Karpas-422 (cell line): Measurements from ENCODE around the gene PPP2R3B. TPM values are rescaled to one million over a fixed set of nuclear protein-coding genes. Genes with fewer than 3 reads are reported as not detected.
"Not testable (repeated sequence)": the region's sequence is repeated elsewhere in the genome, so short reads cannot be mapped to it uniquely, and the experiment has no call there.

Source experiments
- DNase-seq: peaks from one replicate; pipeline ENCODE4 v3.0.0-alpha.2; 2015
- H2AFZ ChIP-seq: fragments of 200-600 bp; sonication (generic); 2 replicates; pipeline ENCODE4 v1.6.1; 2014; ENCODE audit warnings: antibody characterized with exemption, low read length, mixed read lengths
- H3K27ac ChIP-seq: fragments of 200-600 bp; sonication (generic); 2 replicates; pipeline ENCODE4 v1.5.1; 2014; ENCODE audit warnings: mild to moderate bottlenecking, low read length, moderate library complexity
- H3K27me3 ChIP-seq: fragments of 200-600 bp; sonication (generic); 2 replicates; pipeline ENCODE4 v1.6.1; 2014; ENCODE audit warnings: low read length, mixed read lengths
- H3K36me3 ChIP-seq: fragments of 200-600 bp; sonication (generic); 2 replicates; pipeline ENCODE4 v1.6.1; 2014; ENCODE audit warnings: low read length, mixed read lengths; ENCODE audit not compliant: insufficient read depth
- H3K4me1 ChIP-seq: fragments of 200-600 bp; sonication (generic); 2 replicates; pipeline ENCODE4 v1.6.1; 2014; ENCODE audit warnings: mild to moderate bottlenecking, low read length, mixed read lengths
- H3K4me2 ChIP-seq: fragments of 200-600 bp; sonication (generic); 2 replicates; pipeline ENCODE4 v1.6.1; 2014; ENCODE audit warnings: low read length, low read depth, mild to moderate bottlenecking; ENCODE audit not compliant: poor library complexity, severe bottlenecking
- H3K4me3 ChIP-seq: fragments of 200-600 bp; sonication (generic); 2 replicates; pipeline ENCODE4 v1.5.1; 2014; ENCODE audit warnings: mild to moderate bottlenecking, antibody characterized with exemption, low read length, mixed read lengths
- H3K79me2 ChIP-seq: fragments of 200-600 bp; sonication (generic); 2 replicates; pipeline ENCODE4 v1.6.1; 2014; ENCODE audit warnings: mild to moderate bottlenecking, low read length, mixed read lengths
- H3K9ac ChIP-seq: fragments of 200-600 bp; sonication (generic); 2 replicates; pipeline ENCODE4 v1.6.0; 2014; ENCODE audit warnings: low read length
- H3K9me2 ChIP-seq: fragments of 200-600 bp; sonication (generic), shearing (Covaris generic); replicated peaks from 2 replicates; pipeline ENCODE4 v1.6.0; 2014; ENCODE audit warnings: mild to moderate bottlenecking, low read length, moderate library complexity; ENCODE audit not compliant: insufficient read depth
- H3K9me3 ChIP-seq: fragments of 300-700, 200-600 bp; sonication (generic); 2 replicates; pipeline ENCODE4 v1.6.1; 2014; ENCODE audit warnings: low read length, mixed read lengths
- H4K20me1 ChIP-seq: fragments of 200-600 bp; sonication (generic); 2 replicates; pipeline ENCODE4 v1.6.1; 2014; ENCODE audit warnings: mild to moderate bottlenecking, antibody characterized with exemption, low read length, low read depth; ENCODE audit not compliant: insufficient read depth
- total RNA-seq: library from RNA; depleted of rRNA; stranded (reverse); fragments of >200 nt; shearing (Covaris generic); gene quantifications from 2 replicates; pipeline ENCODE4 v1.2.3, GENCODE V29; 2014; ENCODE audit warnings: low replicate concordance

The PPP2R3B gene
- total RNA-seq, 1 experiment from 2014 or later: 23.2 TPM

- Histone ChIP-seq H3K4me3 (no peak overlapping the region), H3K9ac (no peak overlapping the region), H3K79me2 (peaks cover 6% of the 10 kb centered on the region), H3K27ac (no peak overlapping the region), H3K9me3 (no peaks in the 10 kb centered on the region), H3K27me3 (no peaks in the 10 kb centered on the region), H2AFZ (no peak overlapping the region), H3K4me1 (no peaks in the 10 kb centered on the region), H4K20me1 (no peaks in the 10 kb centered on the region), H3K9me2 (no peaks in the 10 kb centered on the region), H3K36me3 (peaks cover 21% of the 10 kb centered on the region), H3K4me2 (no peak overlapping the region)
- DNase-seq: no peak
Observed at GRCh38 chrX:310621-311155, 76.0 kb downstream of the PPP2R3B start.

- Histone ChIP-seq H3K9me3 (no peaks in the 10 kb centered on the region), H2AFZ (no peak overlapping the region), H3K4me1 (no peaks in the 10 kb centered on the region), H3K27ac (no peak overlapping the region), H3K9ac (no peak overlapping the region), H3K4me3 (no peak overlapping the region), H3K4me2 (no peak overlapping the region), H3K9me2 (no peaks in the 10 kb centered on the region), H4K20me1 (no peaks in the 10 kb centered on the region), H3K79me2 (peaks cover 6% of the 10 kb centered on the region), H3K36me3 (peaks cover 21% of the 10 kb centered on the region), H3K27me3 (no peaks in the 10 kb centered on the region)
- no peak for DNase-seq
Observed at GRCh38 chrX:308821-309520, 77.7 kb downstream of the PPP2R3B start.

GRCh38 chrX:307261-308111 lies 79.2 kb downstream of the PPP2R3B start:
- no peak overlapping the region for H3K27ac ChIP-seq
- no peak overlapping the region for H2AFZ ChIP-seq
- H3K9ac ChIP-seq: no peak overlapping the region
- peaks cover 6% of the 10 kb centered on the region for H3K79me2 ChIP-seq
- H3K9me2 ChIP-seq: no peaks in the 10 kb centered on the region
- H3K27me3 ChIP-seq: no peaks in the 10 kb centered on the region
- H4K20me1 ChIP-seq: no peaks in the 10 kb centered on the region
- no peaks in the 10 kb centered on the region for H3K9me3 ChIP-seq
- H3K4me1 ChIP-seq: no peaks in the 10 kb centered on the region
- H3K4me2 ChIP-seq: no peak overlapping the region
- no peak overlapping the region for H3K4me3 ChIP-seq
- peaks cover 26% of the 10 kb centered on the region for H3K36me3 ChIP-seq
- DNase-seq: no peak

GRCh38 chrX:306614-307251 lies 80.0 kb downstream of the PPP2R3B start:
- not testable (repeated sequence) for DNase-seq, H3K27me3 ChIP-seq, H3K4me3 ChIP-seq, H2AFZ ChIP-seq, H3K27ac ChIP-seq, H3K4me1 ChIP-seq, H4K20me1 ChIP-seq, H3K9me3 ChIP-seq, H3K9ac ChIP-seq, H3K79me2 ChIP-seq, H3K4me2 ChIP-seq, H3K9me2 ChIP-seq
- H3K36me3 ChIP-seq: peaks cover 26% of the 10 kb centered on the region

- not testable (repeated sequence) for H3K4me1 ChIP-seq, H3K9me2 ChIP-seq, H3K79me2 ChIP-seq, H3K27me3 ChIP-seq, H3K4me2 ChIP-seq, H3K9me3 ChIP-seq, H3K4me3 ChIP-seq, H3K27ac ChIP-seq, H4K20me1 ChIP-seq, H3K9ac ChIP-seq, H2AFZ ChIP-seq
- DNase-seq: peak; percentile 58
- peaks cover 28% of the 10 kb centered on the region for H3K36me3 ChIP-seq
Observed at GRCh38 chrX:305781-306613, 80.7 kb downstream of the PPP2R3B start.

- Histone ChIP-seq H3K9me2 (no peaks in the 10 kb centered on the region), H3K9ac (no peak overlapping the region), H3K9me3 (no peaks in the 10 kb centered on the region), H3K27ac (no peak overlapping the region), H4K20me1 (no peaks in the 10 kb centered on the region), H3K79me2 (peaks cover 6% of the 10 kb centered on the region), H3K4me1 (no peaks in the 10 kb centered on the region), H2AFZ (no peak overlapping the region), H3K4me3 (no peak overlapping the region), H3K27me3 (no peaks in the 10 kb centered on the region), H3K4me2 (no peak overlapping the region), H3K36me3 (peaks cover 37% of the 10 kb centered on the region)
- no peak for DNase-seq
Observed at GRCh38 chrX:302975-303374, 83.7 kb downstream of the PPP2R3B start.

GRCh38 chrX:300334-300733 lies 86.4 kb downstream of the PPP2R3B start:
- Histone ChIP-seq H3K9me3 (no peaks in the 10 kb centered on the region), H3K4me2 (no peak overlapping the region), H3K27ac (no peak overlapping the region), H3K4me1 (no peaks in the 10 kb centered on the region), H3K9ac (no peak overlapping the region), H2AFZ (no peak overlapping the region), H3K36me3 (peaks cover 27% of the 10 kb centered on the region), H4K20me1 (no peaks in the 10 kb centered on the region), H3K4me3 (no peak overlapping the region), H3K79me2 (no peaks in the 10 kb centered on the region), H3K9me2 (no peaks in the 10 kb centered on the region), H3K27me3 (no peaks in the 10 kb centered on the region)
- DNase-seq: no peak
